Measurements from ENCODE around the gene ASAP3.

ASAP3 gene

GRCh38 chr1:23422241-23422877, 61.6 kb downstream of the ASAP3 start:
- peak; percentile 87 for DNase-seq

GRCh38 chr1:23421753-23422240, 62.2 kb downstream of the ASAP3 start:
- DNase-seq = peak; percentile 53

- no peak for DNase-seq
Observed at GRCh38 chr1:23421343-23421742, 62.6 kb downstream of the ASAP3 start.

GRCh38 chr1:23420778-23421177, 63.2 kb downstream of the ASAP3 start:
- no peak for DNase-seq

- no peak for DNase-seq
Observed at GRCh38 chr1:23419180-23419579, 64.8 kb downstream of the ASAP3 start.

GRCh38 chr1:23417570-23417969, 66.4 kb downstream of the ASAP3 start:
- peak; percentile 51 for DNase-seq

- DNase-seq = no peak
Observed at GRCh38 chr1:23416964-23417363, 67.0 kb downstream of the ASAP3 start.

GRCh38 chr1:23408797-23409290, 75.1 kb downstream of the ASAP3 start:
- no peak for DNase-seq

GRCh38 chr1:23407016-23407630, 76.9 kb downstream of the ASAP3 start:
- DNase-seq = no peak

GRCh38 chr1:23405946-23406345, 78.0 kb downstream of the ASAP3 start:
- DNase-seq = no peak

GRCh38 chr1:23403735-23404486, 80.1 kb downstream of the ASAP3 start:
- peak; percentile 92 for DNase-seq

- no peak for DNase-seq
Observed at GRCh38 chr1:23403355-23403734, 80.6 kb downstream of the ASAP3 start.

- peak; percentile 77 for DNase-seq
Observed at GRCh38 chr1:23403038-23403336, 81.0 kb downstream of the ASAP3 start.

GRCh38 chr1:23402286-23403037, 81.5 kb downstream of the ASAP3 start:
- DNase-seq = no peak

GRCh38 chr1:23401313-23401712, 82.7 kb downstream of the ASAP3 start:
- DNase-seq = no peak

- DNase-seq = peak; percentile 51
Observed at GRCh38 chr1:23400324-23401114, 83.5 kb downstream of the ASAP3 start.

- no peak for DNase-seq
Observed at GRCh38 chr1:23399229-23399628, 84.8 kb downstream of the ASAP3 start.

GRCh38 chr1:23397908-23398307, 86.1 kb downstream of the ASAP3 start:
- DNase-seq = no peak

GRCh38 chr1:23396380-23396779, 87.6 kb downstream of the ASAP3 start:
- no peak for DNase-seq

- DNase-seq = no peak
Observed at GRCh38 chr1:23395849-23396248, 88.1 kb downstream of the ASAP3 start.

GRCh38 chr1:23395154-23395724, 88.7 kb downstream of the ASAP3 start:
- no peak for DNase-seq

GRCh38 chr1:23394684-23395083, 89.3 kb downstream of the ASAP3 start:
- DNase-seq = peak; percentile 89

All from fibroblast of skin of right quadriceps (primary cell).